Measurements from ENCODE around the gene SDK1. TPM values are rescaled to one million over a fixed set of nuclear protein-coding genes. Genes with fewer than 3 reads are reported as not detected.

SDK1 gene
- total and polyA plus RNA-seq, 2 experiments from 2014 or later, result not detected

- no peaks in the 10 kb centered on the region for H3K4me1 ChIP-seq (ENCODE audit: insufficient read depth)
- in situ Hi-C loops (cut with MboI), result no loop called here
- no peaks in the 10 kb centered on the region for H3K27me3 ChIP-seq (replicated peaks; ENCODE audit: insufficient read depth)
- no peaks in the 10 kb centered on the region for H3K36me3 ChIP-seq (ENCODE audit: low read depth)
- no peaks in the 10 kb centered on the region for H4K20me1 ChIP-seq (ENCODE audit: insufficient read depth)
- WGBS, 2 experiments (ENCODE audit: low coverage in 1 of 2, low lambda C conversion rate in 2 of 2, missing lambda C conversion rate in 2 of 2), result 42 to 49% methylated on average over 14 of the region's 14 CpGs
- no peaks in the 10 kb centered on the region for H3K9me2 ChIP-seq (ENCODE audit: insufficient read depth)
- H3K4me2 ChIP-seq (ENCODE audit: unreplicated experiment), result no peak overlapping the region
- no peaks in the 10 kb centered on the region for H3F3A ChIP-seq (ENCODE audit: insufficient read depth)
- DNase-seq, result peak; percentile 2
- H3K27ac ChIP-seq, result no peak overlapping the region
- no peaks in the 10 kb centered on the region for H3K79me2 ChIP-seq (ENCODE audit: insufficient read depth)
- H3K9me3 ChIP-seq (ENCODE audit: low read depth), result no peaks in the 10 kb centered on the region
- no peak overlapping the region for H2AFZ ChIP-seq
- H3K4me3 ChIP-seq, result no peak overlapping the region
- TF ChIP-seq EZH2phosphoT487 (IDR thresholded peaks at IDR 0.05; ENCODE audit: insufficient read depth, low read depth) (no peak), EZH2 (IDR thresholded peaks at IDR 0.05; ENCODE audit: insufficient read depth, poor library complexity, severe bottlenecking) (no peak)
- no peak overlapping the region for H3K9ac ChIP-seq
Measured at GRCh38 chr7:4282434-4283223, 981.6 kb downstream of the SDK1 start.

- Histone ChIP-seq H3K4me1 (ENCODE audit: insufficient read depth) (no peaks in the 10 kb centered on the region), H3K4me3 (no peak overlapping the region), H3K9me3 (ENCODE audit: low read depth) (no peaks in the 10 kb centered on the region), H2AFZ (no peak overlapping the region), H3F3A (ENCODE audit: insufficient read depth) (no peaks in the 10 kb centered on the region), H3K9me2 (ENCODE audit: insufficient read depth) (no peaks in the 10 kb centered on the region), H3K79me2 (ENCODE audit: insufficient read depth) (no peaks in the 10 kb centered on the region), H3K27ac (no peak overlapping the region), H4K20me1 (ENCODE audit: insufficient read depth) (no peaks in the 10 kb centered on the region), H3K9ac (no peak overlapping the region), H3K36me3 (ENCODE audit: low read depth) (no peaks in the 10 kb centered on the region), H3K4me2 (ENCODE audit: unreplicated experiment) (no peak overlapping the region), H3K27me3 (replicated peaks; ENCODE audit: insufficient read depth) (no peaks in the 10 kb centered on the region)
- 53 to 54% methylated on average over 9 of the region's 9 CpGs for WGBS, 2 experiments (ENCODE audit: low coverage in 1 of 2, low lambda C conversion rate in 2 of 2, missing lambda C conversion rate in 2 of 2)
- TF ChIP-seq EZH2 (IDR thresholded peaks at IDR 0.05; ENCODE audit: insufficient read depth, poor library complexity, severe bottlenecking) (no peak), EZH2phosphoT487 (IDR thresholded peaks at IDR 0.05; ENCODE audit: insufficient read depth, low read depth) (no peak)
- DNase-seq, result no peak
- in situ Hi-C loops (cut with MboI), result no loop called here
Measured at GRCh38 chr7:4286351-4286750, 985.3 kb downstream of the SDK1 start.

GRCh38 chr7:4288791-4289394, 987.8 kb downstream of the SDK1 start:
- Histone ChIP-seq H3F3A (ENCODE audit: insufficient read depth) (no peaks in the 10 kb centered on the region), H2AFZ (no peak overlapping the region), H3K9ac (no peak overlapping the region), H3K4me1 (ENCODE audit: insufficient read depth) (no peaks in the 10 kb centered on the region), H3K27ac (no peak overlapping the region), H3K4me3 (no peak overlapping the region), H3K9me3 (ENCODE audit: low read depth) (no peaks in the 10 kb centered on the region), H3K9me2 (ENCODE audit: insufficient read depth) (no peaks in the 10 kb centered on the region), H4K20me1 (ENCODE audit: insufficient read depth) (no peaks in the 10 kb centered on the region), H3K36me3 (ENCODE audit: low read depth) (no peaks in the 10 kb centered on the region), H3K4me2 (ENCODE audit: unreplicated experiment) (no peak overlapping the region), H3K79me2 (ENCODE audit: insufficient read depth) (no peaks in the 10 kb centered on the region), H3K27me3 (replicated peaks; ENCODE audit: insufficient read depth) (no peaks in the 10 kb centered on the region)
- no peak for DNase-seq
- in situ Hi-C loops (cut with MboI), result no loop called here
- TF ChIP-seq EZH2phosphoT487 (IDR thresholded peaks at IDR 0.05; ENCODE audit: insufficient read depth, low read depth), result no peak
- TF ChIP-seq EZH2 (IDR thresholded peaks at IDR 0.05; ENCODE audit: insufficient read depth, poor library complexity, severe bottlenecking), result no peak
- 2 to 4% methylated on average over 1 of the region's 1 CpG for WGBS, 2 experiments (ENCODE audit: low coverage in 1 of 2, low lambda C conversion rate in 2 of 2, missing lambda C conversion rate in 2 of 2)

- Histone ChIP-seq H3K36me3 (ENCODE audit: low read depth) (no peaks in the 10 kb centered on the region), H3K9me3 (ENCODE audit: low read depth) (no peaks in the 10 kb centered on the region), H2AFZ (no peak overlapping the region), H3K27me3 (replicated peaks; ENCODE audit: insufficient read depth) (no peaks in the 10 kb centered on the region), H3K79me2 (ENCODE audit: insufficient read depth) (no peaks in the 10 kb centered on the region), H3K27ac (no peak overlapping the region), H4K20me1 (ENCODE audit: insufficient read depth) (no peaks in the 10 kb centered on the region), H3K4me3 (no peak overlapping the region), H3F3A (ENCODE audit: insufficient read depth) (no peaks in the 10 kb centered on the region), H3K4me2 (ENCODE audit: unreplicated experiment) (no peak overlapping the region), H3K4me1 (ENCODE audit: insufficient read depth) (no peaks in the 10 kb centered on the region), H3K9ac (no peak overlapping the region), H3K9me2 (ENCODE audit: insufficient read depth) (no peaks in the 10 kb centered on the region)
- WGBS, 2 experiments (ENCODE audit: low coverage in 1 of 2, low lambda C conversion rate in 2 of 2, missing lambda C conversion rate in 2 of 2), result 25 to 27% methylated on average over 13 of the region's 13 CpGs
- no peak for DNase-seq
- in situ Hi-C loops (cut with MboI), result no loop called here
- TF ChIP-seq EZH2phosphoT487 (IDR thresholded peaks at IDR 0.05; ENCODE audit: insufficient read depth, low read depth), result no peak
- TF ChIP-seq EZH2 (IDR thresholded peaks at IDR 0.05; ENCODE audit: insufficient read depth, poor library complexity, severe bottlenecking), result no peak
Measured at GRCh38 chr7:4297165-4297917, 996.3 kb downstream of the SDK1 start.

Data from GM23248 (cell line).